ENCODE measurements around the gene FGFR2. TPM values are rescaled to one million over a fixed set of nuclear protein-coding genes. Genes with fewer than 3 reads are reported as not detected.

Gene FGFR2
- total RNA-seq (2021; fragmentation: NEBNext Ultra II Directional; extraction: Animal tissue kit (Norgen Biotek cat#: 25700)), result not detected
- long read RNA-seq, result 0 reads

DNA sequence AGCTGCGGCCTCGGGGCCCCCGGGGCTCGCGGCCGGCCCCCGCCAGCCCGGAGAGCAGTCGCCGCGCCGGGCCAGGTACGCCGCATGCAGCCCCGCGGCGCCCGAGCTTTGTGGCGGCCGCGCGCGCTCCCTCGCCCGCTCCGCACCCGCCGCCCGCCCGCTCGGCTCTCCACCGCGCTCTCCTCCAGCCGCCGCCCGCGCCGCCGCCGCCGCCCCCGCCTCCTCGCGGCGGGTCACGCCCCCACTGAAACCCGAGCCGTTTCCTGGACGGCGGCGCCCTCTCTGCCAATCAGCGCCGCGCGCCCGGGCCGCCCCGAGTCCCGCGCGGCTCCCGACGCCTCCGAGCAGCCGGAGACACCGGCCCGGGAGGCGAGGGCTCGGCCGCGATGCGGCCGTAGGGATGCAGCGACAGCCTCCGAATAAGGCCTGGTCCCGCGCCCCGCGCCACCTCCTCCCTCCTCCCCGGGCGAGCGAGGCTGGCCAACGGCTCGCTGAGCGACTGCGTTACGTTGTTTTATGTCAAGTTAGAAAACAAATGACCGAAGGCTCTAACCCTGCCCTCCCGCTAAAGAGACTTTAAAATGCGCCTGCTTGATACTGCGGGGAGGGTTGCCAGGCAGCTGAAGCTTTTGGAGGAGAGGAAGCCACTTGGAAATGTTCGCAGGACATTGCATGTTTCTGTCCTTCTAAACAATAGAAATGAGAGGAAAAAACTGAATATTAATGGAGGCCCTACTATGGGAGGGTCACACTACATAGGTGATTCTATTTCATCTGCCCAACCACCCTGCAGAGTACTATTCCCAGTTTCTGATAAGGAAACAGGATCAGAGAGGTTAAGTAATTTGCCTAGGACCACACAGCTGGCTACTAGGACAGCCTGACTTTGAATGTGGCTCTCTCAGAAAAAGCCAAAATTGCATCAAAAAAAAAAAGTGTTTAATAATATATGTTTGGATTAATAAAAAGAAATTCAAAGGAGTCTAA, at the start of gene FGFR2:
Gene FGFR2 (minus strand): TSS at position 182 of the 987 bp plus-strand sequence. CDS start 4,627 bp downstream, outside the sequence.
- TF ChIP-seq, protein P1, sequence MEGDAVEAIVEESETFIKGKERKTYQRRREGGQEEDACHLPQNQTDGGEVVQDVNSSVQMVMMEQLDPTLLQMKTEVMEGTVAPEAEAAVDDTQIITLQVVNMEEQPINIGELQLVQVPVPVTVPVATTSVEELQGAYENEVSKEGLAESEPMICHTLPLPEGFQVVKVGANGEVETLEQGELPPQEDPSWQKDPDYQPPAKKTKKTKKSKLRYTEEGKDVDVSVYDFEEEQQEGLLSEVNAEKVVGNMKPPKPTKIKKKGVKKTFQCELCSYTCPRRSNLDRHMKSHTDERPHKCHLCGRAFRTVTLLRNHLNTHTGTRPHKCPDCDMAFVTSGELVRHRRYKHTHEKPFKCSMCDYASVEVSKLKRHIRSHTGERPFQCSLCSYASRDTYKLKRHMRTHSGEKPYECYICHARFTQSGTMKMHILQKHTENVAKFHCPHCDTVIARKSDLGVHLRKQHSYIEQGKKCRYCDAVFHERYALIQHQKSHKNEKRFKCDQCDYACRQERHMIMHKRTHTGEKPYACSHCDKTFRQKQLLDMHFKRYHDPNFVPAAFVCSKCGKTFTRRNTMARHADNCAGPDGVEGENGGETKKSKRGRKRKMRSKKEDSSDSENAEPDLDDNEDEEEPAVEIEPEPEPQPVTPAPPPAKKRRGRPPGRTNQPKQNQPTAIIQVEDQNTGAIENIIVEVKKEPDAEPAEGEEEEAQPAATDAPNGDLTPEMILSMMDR (IDR thresholded peaks at IDR 0.05), result no peak
- Mint-ChIP-seq H3K4me3 (no peak within 1 kb of the TSS), H3K9me3 (peaks cover 5% of the 10 kb centered on the region; the same call in 1 of the 2 replicates), H3K36me3 (ENCODE audit: low read depth) (no peaks in the 10 kb centered on the region), H3K4me1 (ENCODE audit: low read depth) (no peaks in the 10 kb centered on the region), H3K27me3 (ENCODE audit: insufficient read depth) (peaks cover 14% of the 10 kb centered on the region), H3K27ac (no peak within 1 kb of the TSS)
- DNase-seq, result no peak

DNA sequence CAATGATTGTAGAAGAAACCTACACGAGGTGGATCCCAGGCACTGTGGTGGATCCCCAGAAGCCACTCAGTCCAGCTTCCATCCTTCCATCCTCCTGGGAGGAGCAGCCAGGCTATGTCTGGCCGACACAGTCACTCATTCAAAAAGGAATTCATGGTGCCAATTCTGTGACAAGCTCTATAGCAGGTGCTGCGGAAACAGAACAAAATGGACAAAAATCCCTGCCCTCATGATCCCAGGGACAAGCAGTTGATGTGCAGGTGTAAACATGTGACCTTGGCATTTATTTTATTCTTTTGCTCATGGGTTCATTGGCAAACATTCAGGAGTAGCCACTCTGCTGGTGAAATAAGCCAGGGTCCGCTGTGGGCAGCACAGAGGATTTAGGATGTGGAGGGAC, 49.2 kb upstream of the FGFR2 start:
- Mint-ChIP-seq H3K27ac (no peak overlapping the region), H3K36me3 (ENCODE audit: low read depth) (no peaks in the 10 kb centered on the region), H3K4me1 (ENCODE audit: low read depth) (no peaks in the 10 kb centered on the region), H3K4me3 (no peak overlapping the region), H3K27me3 (ENCODE audit: insufficient read depth) (peaks cover 2% of the 10 kb centered on the region), H3K9me3 (peaks cover 36% of the 10 kb centered on the region; the same call in 1 of the 2 replicates)
- TF ChIP-seq, protein P1 (IDR thresholded peaks at IDR 0.05), result no peak
- no peak for DNase-seq

DNA sequence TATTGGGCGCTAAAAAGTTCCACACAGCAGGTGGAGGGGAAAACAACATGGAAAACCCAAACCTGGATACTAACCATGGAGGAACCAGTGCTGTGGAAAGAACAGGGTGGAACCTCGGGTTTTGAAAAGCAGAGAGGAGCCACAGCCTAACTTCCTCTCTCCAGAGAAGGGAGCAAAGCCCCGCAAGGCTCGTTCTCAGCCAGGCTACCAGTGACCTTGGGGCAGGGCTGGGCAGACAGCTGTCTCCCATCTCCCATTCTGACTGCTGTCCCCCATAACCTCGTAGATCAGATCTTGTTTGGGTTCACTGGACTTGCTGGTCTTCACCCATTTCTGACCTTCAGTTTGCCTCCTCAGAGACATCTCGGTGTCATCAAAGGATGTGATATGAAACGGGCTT, 47.5 kb upstream of the FGFR2 start:
- TF ChIP-seq, protein P1 (IDR thresholded peaks at IDR 0.05), result no peak
- no peak for DNase-seq
- Mint-ChIP-seq H3K27ac (no peak overlapping the region), H3K4me1 (ENCODE audit: low read depth) (no peaks in the 10 kb centered on the region), H3K27me3 (ENCODE audit: insufficient read depth) (peaks cover 2% of the 10 kb centered on the region), H3K4me3 (no peak overlapping the region), H3K36me3 (ENCODE audit: low read depth) (no peaks in the 10 kb centered on the region), H3K9me3 (peaks cover 42% of the 10 kb centered on the region; the same call in 1 of the 2 replicates)

DNA sequence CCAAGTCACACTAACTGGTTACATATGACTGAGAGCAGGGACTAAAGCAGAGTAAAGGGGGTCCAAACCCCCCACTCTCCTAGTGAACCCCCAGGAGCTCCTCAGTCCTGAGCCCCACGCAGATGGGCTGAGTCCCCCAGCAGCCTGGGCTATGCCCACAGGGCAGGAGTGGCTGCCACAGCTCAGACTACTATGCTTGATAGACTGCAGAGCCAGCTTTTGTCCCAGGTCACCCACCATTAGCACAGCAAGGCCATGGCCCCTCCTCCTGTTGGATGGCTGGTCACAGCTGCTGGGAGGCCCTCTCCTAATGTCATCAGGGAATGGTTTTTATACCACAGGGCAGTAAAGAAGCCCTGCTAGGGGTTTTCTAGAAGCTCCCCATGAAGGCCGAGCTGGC, 46.3 kb upstream of the FGFR2 start:
- H3K27me3 Mint-ChIP-seq (ENCODE audit: insufficient read depth), result peaks cover 2% of the 10 kb centered on the region
- H3K4me3 Mint-ChIP-seq, result no peak overlapping the region
- TF ChIP-seq, protein P1 (IDR thresholded peaks at IDR 0.05), result no peak
- no peak overlapping the region for H3K27ac Mint-ChIP-seq
- no peaks in the 10 kb centered on the region for H3K36me3 Mint-ChIP-seq (ENCODE audit: low read depth)
- H3K4me1 Mint-ChIP-seq (ENCODE audit: low read depth), result no peaks in the 10 kb centered on the region
- DNase-seq, result no peak
- H3K9me3 Mint-ChIP-seq, result peaks cover 45% of the 10 kb centered on the region; the same call in 1 of the 2 replicates

DNA sequence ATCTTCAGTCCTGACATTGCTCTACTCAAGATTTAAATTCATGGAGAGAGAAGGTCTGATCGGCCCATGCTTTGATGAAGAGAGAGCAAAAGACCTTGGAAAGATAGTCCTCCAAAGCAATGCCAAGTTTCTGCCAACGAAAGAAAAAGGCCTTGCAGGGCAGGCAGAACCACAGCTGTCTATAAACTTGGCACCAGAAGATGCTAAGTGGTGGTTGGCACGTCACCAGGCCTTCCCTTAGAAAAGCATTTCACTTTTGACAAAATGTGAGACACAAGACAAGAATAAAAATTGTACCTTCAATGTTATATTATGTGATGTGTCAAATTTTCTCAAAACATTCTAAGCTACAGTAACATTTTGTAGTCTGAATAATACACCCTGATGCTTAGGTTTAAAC, 42.0 kb upstream of the FGFR2 start:
- 0 out of 2 replicates have a peak, but pooled peaks cover 5% of the 10 kb centered on the region for H3K36me3 Mint-ChIP-seq (ENCODE audit: low read depth)
- no peak overlapping the region for H3K27ac Mint-ChIP-seq
- H3K9me3 Mint-ChIP-seq, result peaks cover 33% of the 10 kb centered on the region
- TF ChIP-seq, protein P1 (IDR thresholded peaks at IDR 0.05), result no peak
- H3K27me3 Mint-ChIP-seq (ENCODE audit: insufficient read depth), result no peaks in the 10 kb centered on the region
- H3K4me1 Mint-ChIP-seq (ENCODE audit: low read depth), result no peaks in the 10 kb centered on the region
- DNase-seq, result no peak
- no peak overlapping the region for H3K4me3 Mint-ChIP-seq
